C4-2B (cell line): Measurements from ENCODE around the gene TOP1.

Source experiments
- H3K27ac ChIP-seq: fragments of 450-650 bp; 2 replicates; pipeline ENCODE4 v1.5.1; 2017
- ZFX ChIP-seq: fragments of 450-650 bp; IDR thresholded peaks from 2 replicates; pipeline ENCODE4 v1.6.1; 2017
- TF ChIP-seq, protein P1 (sequence below): fragments of 450-650 bp; conservative IDR thresholded peaks from 2 replicates; pipeline ENCODE4 v1.5.1; 2017; ENCODE audit warnings: mild to moderate bottlenecking

The TOP1 gene

GRCh38 chr20:41030531-41031242, 2.1 kb downstream of the TOP1 start:
- TF ChIP-seq, protein P1, sequence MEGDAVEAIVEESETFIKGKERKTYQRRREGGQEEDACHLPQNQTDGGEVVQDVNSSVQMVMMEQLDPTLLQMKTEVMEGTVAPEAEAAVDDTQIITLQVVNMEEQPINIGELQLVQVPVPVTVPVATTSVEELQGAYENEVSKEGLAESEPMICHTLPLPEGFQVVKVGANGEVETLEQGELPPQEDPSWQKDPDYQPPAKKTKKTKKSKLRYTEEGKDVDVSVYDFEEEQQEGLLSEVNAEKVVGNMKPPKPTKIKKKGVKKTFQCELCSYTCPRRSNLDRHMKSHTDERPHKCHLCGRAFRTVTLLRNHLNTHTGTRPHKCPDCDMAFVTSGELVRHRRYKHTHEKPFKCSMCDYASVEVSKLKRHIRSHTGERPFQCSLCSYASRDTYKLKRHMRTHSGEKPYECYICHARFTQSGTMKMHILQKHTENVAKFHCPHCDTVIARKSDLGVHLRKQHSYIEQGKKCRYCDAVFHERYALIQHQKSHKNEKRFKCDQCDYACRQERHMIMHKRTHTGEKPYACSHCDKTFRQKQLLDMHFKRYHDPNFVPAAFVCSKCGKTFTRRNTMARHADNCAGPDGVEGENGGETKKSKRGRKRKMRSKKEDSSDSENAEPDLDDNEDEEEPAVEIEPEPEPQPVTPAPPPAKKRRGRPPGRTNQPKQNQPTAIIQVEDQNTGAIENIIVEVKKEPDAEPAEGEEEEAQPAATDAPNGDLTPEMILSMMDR = no peak
- no peak for TF ChIP-seq ZFX

DNA sequence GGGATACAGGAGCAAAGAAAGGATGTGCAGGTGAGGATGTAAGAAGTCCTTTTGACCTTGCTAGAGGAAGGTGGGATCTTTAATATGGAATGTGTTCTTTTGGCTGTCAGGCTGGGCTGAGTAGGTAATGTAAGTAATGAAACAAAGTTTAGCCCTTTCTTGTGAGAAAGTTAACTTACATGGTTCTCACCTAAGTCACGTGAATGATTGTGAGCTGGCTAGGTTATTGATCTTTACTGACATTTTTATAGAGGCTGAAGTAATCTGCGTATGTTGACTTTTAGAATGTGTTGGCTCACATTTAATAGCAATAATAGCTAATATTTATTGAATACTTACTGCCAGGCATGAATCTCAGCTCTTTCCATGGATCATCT, 2.6 kb downstream of the TOP1 start:
- TF ChIP-seq ZFX = no peak
- TF ChIP-seq, protein P1 = no peak
- H3K27ac ChIP-seq = no peak overlapping the region

More at GRCh38 chr20:41030531-41031242, 2.1 kb downstream of the TOP1 start:
- no peak overlapping the region for H3K27ac ChIP-seq

DNA sequence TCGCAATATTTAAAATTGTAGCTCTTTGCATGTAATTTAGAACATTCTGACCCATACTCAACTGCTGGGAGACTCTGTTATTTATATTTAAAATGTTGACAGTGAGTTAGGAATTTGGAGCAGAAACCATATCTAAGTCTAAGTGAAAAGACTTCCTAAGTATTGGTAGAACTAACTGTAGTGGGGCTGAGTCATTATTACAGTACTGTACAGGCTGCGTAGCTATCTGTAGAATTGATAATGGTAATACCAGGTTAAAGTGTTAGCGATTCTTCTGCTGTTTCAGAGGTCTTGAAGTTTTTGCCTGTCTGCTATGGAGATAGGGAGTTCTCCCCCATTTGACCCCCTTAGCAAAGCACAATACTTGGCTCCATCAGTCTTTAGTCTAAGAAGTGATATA, 3.6 kb downstream of the TOP1 start:
- TF ChIP-seq, protein P1 = no peak
- no peak for TF ChIP-seq ZFX
- no peak overlapping the region for H3K27ac ChIP-seq

GRCh38 chr20:41034239-41034638, 5.6 kb downstream of the TOP1 start:
- no peak overlapping the region for H3K27ac ChIP-seq
- no peak for TF ChIP-seq ZFX
- TF ChIP-seq, protein P1 = no peak

DNA sequence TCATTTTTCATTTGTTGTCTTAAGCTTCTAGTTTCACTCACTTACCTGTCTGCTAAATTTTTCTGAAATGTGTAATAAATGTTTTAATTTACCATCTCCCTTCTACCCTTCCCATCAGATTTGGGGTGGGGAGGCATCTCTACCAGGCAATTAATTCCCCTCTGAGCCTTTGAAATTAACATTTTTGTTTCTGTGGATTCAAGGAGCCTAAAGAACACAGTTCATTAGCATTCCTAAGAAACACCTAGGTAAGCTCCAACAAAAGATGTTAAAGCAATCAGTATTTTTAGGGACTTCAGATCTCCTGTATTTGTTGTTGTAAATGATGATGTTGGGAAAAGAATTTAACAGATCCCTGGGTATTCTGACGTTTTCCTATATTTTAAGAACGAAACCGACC, 6.6 kb downstream of the TOP1 start:
- H3K27ac ChIP-seq = no peak overlapping the region
- TF ChIP-seq, protein P1 = no peak
- TF ChIP-seq ZFX = no peak

GRCh38 chr20:41037179-41037578, 8.6 kb downstream of the TOP1 start:
- TF ChIP-seq, protein P1 = no peak
- no peak for TF ChIP-seq ZFX
- H3K27ac ChIP-seq = no peak overlapping the region

- TF ChIP-seq, protein P1 = no peak
- no peak for TF ChIP-seq ZFX
- H3K27ac ChIP-seq = no peak overlapping the region
Measured at GRCh38 chr20:41038149-41038877, 9.7 kb downstream of the TOP1 start.
